GM19463 (cell line): ENCODE data around the gene ZNF324B.
"Not testable (repeated sequence)": the region's sequence is repeated elsewhere in the genome, so short reads cannot be mapped to it uniquely, and the experiment has no call there.

ENCODE experiments used
- ATAC-seq: cut with Tn5 transposase; IDR thresholded peaks from one replicate; pipeline ENCODE4 v1.9.1; 2021; ENCODE audit warnings: mild to moderate bottlenecking, moderate library complexity; ENCODE audit not compliant: unreplicated experiment

Gene ZNF324B

DNA sequence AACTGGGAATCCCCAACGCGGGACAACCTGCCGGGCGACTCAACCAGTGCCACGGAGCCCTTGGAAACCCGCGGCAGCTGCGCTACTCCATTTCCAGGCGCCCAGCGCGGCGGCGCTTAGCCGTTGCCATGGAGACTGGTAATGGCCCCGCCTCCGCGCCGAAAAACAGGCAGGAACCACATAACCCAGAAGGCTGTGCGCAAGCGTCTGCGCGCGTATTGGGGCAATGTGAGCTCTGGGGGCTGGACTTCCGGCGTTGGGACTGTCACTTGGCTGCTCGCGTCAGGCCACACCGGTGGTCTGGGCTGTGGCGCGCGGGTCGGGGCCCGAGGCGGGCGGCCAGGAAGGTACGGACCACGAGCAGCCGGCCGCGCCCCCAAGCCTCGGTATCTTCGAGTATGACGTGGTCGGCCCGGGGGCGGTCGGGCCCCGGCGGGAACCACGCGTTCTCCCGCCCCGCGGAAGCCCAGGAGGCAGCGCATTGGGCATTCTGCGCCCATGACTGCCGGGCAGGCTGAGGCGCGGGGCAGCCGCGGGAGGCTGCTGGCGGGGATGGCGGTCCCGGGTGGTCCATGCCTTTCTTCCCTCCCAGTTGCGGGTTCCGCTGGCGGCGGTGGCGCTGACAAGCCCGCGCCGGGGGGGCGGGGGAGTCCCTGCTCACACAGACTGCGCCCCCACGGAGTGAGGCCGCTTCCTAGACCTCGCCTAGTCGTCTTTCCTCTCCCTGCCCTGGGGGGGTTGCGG lies at the start of gene ZNF324B:
ZNF324B (plus strand) TSS at position 265 of the 744 bp plus-strand sequence. CDS start 2,080 bp downstream, outside the sequence.
- peak; percentile 97 for ATAC-seq

DNA sequence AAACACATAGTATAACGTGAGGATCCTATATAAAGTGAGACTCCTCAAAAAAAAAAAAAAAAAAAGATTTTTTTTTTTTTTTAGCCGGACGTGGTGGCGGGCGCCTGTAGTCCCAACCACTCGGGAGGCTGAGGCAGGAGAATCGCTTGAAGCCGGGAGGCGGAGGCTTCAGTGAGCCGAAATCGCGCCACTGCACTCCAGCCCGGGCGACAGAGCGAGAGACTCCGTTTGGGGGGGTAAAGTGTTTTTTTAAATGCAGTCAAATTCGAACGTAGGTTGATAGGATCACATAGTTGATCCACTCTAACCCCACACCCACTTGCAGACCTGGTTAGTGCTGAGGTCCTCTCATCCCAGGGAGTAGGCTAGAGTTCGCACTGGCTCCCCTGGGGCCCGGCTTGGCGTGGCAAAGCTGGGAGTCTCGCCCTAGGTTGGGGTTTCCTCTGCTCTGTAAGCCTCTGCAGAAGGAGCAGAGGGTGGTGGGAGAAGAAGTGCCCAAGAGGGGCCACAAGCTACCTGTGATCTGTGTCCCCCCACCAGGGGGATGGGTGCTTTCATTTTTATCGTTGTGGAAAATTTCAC lies 49.5 kb upstream of the ZNF324B start:
- ATAC-seq: no peak

DNA sequence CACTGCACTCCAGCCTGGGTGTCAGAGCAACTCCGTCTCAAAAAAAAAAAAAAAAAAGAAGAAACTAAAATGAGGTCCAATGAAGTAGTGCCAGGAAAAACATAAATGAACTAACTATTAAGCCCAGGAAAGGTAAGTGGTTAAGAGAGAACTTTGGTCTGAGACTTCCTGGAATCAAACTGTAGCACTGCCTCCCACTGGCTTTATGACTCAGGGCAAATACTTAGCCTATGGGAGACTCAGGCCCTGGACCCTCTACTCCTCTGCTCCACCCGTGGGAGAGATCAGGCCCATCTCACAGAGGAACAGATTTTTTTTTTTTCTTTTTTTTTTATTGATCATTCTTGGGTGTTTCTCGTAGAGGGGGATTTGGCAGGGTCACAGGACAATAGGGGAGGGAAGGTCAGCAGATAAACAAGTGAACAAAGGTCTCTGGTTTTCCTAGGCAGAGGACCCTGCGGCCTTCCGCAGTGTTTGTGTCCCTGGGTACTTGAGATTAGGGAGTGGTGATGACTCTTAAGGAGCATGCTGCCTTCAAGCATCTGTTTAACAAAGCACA lies 47.4 kb upstream of the ZNF324B start:
- ATAC-seq: not testable (repeated sequence)

DNA sequence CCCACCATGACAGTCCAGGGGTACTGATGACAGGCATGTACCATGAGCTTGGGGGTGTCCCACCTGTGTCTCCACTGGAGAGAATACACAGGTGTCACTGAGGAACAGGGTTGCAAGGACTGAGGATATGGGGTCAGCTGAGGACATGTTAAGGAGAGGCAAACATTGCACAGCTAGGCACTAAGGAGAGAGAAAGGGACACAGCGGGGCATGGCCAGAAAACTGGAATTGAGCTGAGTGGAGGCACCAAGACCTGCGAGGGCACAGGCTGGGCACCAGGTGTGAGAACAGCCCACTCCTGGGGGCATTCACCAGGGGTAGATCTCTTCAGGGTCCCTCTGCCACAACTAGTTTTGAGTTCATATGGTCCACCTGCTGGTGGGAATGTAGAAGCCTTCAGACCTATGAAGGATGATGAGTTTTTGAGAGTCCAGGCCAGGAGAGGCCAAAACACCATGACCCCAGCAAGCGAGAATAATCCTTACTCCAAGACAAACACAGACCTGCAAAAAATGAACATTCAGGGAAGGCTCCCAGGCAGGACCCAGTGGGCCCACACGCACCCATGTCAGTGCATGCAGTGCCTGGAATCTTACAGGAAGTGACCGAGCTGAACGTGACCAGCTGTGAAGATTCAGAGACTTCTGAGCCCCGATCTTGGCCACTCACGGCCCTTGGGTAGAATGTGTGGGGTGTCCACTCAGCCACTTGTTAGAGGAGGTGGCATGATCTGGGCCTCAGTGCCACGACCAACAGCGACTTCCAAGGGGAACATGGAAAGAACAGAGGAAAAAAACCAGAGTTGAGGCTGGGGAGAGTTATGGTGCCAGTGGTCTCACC lies 44.4 kb upstream of the ZNF324B start:
- no peak for ATAC-seq

DNA sequence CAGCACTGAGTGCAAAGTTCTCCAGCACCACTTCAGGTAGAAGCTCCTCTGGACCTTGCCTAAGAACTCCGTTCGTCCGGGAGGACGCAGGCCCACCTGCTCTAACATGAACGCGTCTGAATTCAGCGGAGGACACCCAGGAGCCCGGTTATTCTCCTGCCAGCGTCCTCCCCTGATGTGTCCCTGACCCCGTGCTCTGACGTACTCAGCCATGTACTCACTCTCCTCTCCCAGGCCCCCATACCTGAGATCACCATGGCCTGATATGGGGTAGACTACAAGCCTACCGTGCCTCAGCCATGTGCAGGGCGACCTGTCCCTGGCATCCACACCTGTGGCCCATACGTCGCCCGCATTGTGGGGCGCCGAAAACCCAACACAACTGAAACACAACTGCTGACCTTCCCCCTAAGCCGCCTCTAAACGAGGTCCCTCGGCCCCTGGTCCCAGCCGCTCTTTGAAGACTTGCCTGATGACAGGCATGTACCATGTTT lies 43.7 kb upstream of the ZNF324B start:
- ATAC-seq: no peak

DNA sequence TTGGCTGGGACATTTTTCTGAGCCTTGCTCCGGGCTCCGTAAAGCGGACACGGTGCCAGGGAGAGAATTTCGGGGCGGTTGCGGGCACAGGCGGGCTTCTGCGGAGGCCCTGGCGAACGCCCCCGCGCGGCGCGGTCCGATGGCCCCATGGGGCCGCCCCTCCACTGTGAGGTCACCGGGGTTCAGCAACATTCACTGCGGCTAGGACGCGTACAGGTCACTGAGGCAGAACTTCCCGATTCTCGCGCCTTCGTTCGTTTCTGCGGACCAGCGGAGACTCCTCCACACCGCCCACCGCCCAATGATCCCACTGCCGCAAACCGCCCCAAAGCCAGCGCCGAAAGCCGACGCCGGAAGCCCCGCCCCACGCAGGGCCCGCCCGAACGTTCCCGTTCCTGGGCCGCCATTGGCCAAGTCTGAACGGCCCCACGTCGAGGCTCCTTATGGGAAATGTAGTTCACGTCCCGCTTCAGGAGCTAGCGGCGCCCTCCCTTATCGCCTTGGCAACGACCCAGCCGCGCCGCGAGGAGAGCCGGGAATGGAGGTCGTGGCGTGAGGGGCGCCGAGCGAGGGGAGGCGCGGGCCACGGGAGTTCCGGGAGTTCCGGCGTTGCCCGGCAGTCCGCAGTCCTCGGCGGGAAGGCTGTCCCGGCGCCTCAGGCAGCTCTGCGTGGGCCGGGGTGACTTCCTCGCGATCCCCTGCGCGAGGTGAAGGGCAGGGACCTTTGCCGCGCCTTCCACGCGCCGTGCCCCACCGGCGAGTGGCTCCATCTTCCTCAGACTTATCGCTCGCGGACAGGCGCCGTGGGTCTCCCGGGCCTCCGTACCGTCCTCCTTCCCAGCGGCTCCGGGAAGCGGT lies 43.0 kb upstream of the ZNF324B start, which contains the start of gene ZNF584:
ZNF584 (plus strand) TSS at position 498 of the 858 bp plus-strand sequence. CDS start 499 bp downstream, outside the sequence.
- ATAC-seq: peak; percentile 93

DNA sequence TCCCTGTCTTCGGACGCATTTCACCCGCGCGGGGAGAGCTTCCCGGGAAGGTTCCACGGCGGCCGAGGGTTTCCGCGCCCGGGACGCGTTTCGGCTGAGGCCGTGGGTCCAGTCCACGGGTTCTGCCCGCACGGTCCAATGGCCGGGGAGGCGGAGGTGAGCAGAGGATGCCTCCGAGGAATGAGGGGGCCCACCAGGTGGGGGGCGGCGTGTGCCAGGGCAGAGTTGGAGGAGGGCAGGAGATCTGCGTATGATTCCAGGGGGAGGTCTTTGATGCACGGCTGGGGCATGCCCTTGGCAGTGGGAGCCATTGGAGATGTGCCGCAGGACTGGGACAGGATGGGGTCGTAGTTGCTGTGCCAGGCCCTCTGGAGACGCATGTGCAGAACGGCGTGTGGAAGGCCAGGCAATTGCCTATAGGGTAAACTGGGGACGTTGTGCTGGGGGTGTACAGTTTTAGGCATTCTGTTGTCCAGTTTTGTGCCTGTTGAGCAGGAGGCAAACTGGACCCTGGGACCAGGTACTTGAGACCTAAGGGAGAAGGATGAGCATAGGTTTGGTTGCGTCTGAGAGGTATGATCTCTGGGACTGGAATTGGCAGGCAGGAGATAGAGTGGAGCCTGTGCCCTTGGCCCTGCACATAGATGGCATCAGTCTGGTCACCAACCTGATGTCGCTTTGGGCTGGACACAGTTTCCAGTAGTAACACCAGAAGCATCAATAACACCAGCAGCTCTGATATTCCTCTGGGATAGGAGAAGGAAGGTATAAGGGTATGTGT lies 42.2 kb upstream of the ZNF324B start:
- ATAC-seq: no peak

DNA sequence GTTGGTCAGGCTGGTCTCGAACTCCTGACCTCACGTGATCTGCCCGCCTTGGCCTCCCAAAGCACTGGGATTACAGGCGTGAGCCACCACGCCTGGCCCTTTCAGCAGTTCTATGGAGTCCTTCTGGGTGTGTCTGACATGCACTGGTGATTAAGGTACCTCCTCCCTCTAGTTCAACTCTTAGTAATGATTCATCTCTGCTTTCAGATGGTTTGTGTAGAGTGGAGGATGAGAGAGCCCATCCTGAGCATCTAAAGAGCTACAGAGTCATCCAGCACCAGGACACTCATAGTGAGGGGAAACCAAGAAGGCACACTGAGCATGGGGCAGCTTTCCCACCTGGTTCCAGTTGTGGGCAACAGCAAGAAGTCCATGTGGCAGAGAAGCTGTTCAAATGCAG lies 34.8 kb upstream of the ZNF324B start:
- no peak for ATAC-seq

DNA sequence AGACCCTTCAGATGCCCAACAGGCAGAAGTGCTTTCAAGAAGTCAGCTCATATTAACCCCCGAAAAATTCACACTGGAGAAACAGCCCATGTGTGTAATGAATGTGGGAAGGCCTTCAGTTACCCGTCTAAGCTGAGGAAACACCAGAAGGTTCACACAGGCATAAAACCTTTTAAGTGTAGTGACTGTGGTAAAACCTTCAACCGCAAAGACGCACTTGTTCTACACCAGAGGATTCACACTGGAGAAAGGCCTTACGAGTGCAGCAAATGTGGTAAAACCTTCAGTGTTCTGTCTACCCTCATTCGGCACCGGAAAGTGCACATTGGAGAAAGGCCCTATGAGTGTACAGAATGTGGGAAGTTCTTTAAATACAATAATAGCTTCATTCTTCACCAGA lies 34.4 kb upstream of the ZNF324B start:
- ATAC-seq: no peak

DNA sequence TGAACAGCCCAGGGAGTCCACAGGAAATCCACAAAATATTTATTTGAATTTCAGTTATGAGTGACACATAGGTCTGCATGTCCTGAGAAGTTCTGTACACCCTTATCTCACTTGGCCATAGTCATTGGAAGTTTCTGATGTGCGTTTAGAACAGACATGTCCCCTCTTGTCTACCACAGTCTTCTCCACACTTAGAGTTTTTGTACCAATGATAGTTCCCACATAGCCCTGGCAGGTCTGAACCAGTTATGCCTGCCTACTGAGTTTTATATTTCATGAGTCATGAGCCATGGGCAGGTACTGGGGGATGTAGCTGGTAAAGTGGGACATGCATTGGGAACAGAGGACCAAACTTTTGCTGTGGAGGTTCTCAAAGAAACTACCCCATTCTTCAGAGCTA lies 22.8 kb upstream of the ZNF324B start:
- no peak for ATAC-seq

DNA sequence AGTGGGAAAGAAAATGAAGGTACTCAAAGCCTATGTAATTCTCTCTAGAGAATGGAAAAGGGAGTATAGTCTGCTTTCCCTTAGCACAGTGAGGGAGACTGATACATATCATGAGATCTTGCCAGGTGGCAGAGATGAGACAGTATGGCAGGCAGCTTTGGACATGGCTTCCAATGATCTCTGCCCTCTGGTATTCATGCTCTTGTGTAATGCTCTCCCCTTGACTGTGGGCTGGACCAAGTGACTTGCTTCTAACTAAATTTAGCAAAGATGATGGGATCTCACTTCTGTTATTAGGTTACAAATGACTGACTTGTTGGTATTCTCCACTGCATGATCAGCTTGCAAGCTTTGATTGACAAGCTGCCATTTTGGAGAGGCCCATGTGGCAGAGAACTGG lies 21.7 kb upstream of the ZNF324B start:
- ATAC-seq: no peak

DNA sequence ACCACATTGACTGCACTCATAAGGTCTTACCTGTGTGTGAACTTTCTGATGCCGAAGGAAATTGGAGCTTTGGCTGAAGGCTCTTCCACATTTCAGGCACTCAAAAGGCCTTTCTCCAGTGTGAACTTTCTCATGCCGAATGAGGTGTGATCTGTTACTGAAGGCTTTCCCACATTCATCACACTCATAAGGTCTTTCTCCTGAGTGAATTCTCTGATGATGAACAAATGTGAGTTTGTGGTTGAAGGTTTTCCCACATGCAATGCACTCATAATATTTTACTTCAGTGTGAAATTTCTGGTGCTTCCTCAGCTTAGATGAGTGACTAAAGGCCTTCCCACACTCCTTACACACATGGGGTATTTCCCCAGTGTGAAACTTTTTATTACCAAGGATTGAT lies 17.2 kb upstream of the ZNF324B start:
- no peak for ATAC-seq

DNA sequence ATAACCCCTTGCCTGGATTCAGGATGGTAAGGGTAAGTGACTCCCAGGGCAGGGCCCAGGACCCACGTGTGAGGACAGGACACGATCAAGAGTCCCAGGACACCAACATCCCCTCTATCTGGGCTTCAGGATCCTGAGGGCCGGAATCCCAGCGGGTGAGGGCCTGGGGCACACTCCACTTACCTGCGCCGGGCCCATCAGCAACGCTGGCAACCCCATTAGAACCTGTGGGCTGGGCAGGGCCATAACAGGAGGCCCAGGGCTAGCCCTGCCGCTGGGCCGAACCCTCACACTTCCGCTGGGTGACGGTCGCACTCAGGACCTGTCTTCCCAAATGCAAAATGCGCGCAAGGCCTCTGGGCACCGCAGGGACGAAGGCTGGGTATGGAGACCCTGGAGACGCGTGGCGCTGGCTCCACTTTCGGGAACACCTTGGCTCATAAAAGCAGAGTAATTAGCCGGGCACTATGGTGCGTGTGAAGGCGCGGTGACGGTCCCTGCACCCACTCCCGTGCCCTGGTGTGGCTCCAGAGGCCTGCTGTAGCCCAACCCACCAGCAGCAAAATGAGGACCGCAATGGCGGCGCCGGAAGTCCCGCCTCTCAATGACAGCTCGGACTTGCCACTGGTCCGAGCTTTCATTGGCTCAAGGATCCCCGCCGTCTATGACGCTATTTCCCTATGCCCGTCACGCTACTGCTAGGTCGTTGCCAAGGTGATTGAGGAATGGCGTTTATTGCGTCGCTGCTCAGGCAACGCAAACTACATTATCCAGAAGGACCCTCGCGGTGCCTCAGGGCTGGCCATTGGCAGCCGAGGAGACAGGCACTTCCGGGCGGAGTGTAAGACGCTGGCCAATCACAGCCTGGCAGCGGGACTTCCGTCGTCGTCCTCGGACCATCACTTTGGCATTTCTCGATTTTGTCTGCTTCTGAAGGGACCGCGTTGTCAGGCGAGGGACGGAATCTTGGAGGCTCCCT lies 11.6 kb upstream of the ZNF324B start, which contains the start of gene ZNF132:
ZNF132 (minus strand) TSS at position 578 of the 979 bp plus-strand sequence; CDS start at position 246, 332 bp downstream.
- peak; percentile 95 for ATAC-seq

DNA sequence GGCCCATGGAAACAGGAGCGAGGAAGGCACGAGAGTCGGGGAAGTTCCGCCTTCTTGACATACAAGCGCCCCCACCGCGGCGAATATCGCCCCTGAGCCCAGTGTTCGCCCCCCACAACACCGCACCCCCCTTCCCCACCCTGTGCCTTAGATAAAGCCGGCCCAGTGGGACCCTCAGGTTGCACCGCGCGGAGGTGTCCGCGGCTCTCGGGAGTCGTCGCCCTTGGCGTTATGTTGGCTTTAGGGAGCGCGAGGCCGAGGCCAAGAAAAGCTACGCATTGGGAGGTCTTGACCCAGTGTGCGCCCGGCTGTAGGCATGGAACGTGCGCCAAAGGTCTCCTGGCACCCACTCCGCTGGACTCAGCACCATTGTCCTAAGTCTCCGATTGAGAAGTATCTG lies 10.9 kb upstream of the ZNF324B start:
- ATAC-seq: no peak

DNA sequence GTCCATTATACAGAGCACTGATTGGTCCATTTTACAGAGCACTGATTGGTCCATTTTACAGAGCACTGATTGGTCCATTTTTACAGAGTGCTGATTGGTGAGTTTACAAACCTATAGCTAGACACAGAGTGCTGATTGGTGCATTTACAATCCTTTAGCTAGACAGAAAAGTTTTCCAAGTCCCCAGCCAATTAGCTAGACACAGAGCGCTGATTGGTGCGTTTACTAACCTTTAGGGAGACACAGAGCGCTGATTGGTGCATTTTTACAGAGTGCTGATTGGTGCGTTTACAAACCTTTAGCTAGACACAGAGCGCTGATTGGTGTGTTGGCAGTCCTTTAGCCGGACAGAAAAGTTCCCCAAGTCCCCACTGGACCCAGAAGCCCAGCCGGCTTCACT lies 8.4 kb upstream of the ZNF324B start:
- ATAC-seq: not testable (repeated sequence)

DNA sequence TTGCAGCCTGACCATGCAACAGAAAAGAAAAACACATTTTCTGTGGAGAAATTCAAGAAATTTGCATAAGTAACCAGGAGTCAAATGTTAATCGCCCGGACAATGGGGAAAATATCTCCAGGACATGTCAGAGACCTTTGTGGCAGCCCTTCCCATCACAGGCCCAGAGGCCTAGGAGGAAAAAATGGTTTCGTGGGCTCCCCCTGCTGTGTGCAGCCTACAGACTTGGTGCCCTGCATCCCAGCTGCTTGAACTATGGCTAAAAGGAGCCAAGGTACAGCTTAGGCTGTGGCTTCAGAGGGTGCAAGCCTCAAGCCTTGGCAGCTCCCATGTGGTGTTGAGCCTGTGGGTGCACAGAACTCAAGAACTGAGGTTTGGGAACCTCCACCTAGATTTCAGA lies 2.6 kb upstream of the ZNF324B start:
- ATAC-seq: not testable (repeated sequence)

DNA sequence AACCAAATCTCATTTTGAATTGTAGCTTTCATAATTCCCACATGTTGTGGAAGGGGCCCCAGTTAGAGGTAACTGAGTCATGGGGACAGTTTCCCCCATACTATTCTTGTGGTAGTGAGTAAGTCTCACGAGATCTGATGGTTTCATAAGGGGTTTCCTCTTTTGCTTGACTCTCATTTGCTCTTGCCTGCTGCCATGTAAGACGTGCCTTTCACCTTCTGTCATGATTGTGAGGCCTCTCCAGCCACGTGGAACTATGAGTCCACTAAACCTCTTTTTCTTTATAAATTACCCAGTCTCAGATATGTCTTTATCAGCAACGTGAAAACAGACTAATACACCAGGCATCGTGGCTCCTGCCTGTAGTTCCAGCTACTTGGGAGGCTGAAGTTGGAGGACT lies 1.4 kb upstream of the ZNF324B start:
- not testable (repeated sequence) for ATAC-seq

DNA sequence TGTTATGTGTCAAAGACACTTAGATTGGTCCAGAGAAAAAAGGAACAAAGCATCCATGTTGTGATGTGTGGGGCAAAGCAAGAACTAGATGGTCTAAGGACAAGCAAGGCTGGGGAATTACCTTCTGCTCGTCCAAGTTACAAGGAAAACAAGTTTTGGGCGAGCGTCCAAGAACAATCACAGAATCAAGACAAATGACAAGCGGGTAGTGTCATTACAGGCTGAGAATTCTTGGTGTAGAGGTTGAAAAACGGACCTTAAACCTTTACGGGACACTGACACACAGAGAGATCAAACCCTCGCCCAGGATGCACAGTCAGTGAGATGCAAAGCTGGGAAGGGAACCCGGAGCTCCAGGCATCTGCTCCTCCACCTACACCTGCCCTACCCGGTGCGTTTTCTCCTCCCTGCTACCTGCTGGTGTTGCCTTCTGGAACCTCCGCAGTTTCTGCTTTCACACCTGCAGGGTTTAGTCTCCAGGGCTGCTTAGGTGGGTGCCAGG lies 515 bp upstream of the ZNF324B start:
- peak; percentile 7 for ATAC-seq
